ENCODE data around the gene CD47.

Gene CD47

DNA sequence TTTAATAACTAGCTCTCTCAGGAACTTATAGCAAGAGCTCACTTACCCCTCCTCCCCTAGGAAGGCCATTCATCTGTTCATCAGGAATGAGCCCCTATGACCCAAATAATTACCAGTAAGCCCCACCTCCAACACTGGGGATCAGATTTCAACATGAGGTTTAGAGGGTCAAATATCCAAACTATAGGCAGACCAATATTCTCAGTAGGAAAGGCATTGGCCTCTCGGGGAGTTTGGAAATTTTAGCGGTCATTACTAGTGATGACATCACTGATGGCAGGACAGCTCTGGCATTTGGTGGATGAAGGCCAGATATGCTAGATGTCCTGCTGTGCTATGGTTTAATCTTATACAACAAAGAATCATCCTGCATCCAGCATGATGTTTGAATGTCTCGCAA, 15.2 kb upstream of the CD47 start:
- Histone ChIP-seq H4K20me1 (ENCODE audit: insufficient read depth, low read length, poor library complexity, severe bottlenecking) (no peaks in the 10 kb centered on the region), H3F3A (ENCODE audit: low read depth) (no peaks in the 10 kb centered on the region), H3K4me1 (ENCODE audit: insufficient read depth, low read length, poor library complexity, severe bottlenecking) (peaks cover 11% of the 10 kb centered on the region), H3K9ac (ENCODE audit: low read depth, low read length, poor library complexity, severe bottlenecking) (no peak overlapping the region), H2AFZ (ENCODE audit: low read length) (no peak overlapping the region), H3K4me2 (ENCODE audit: low read depth, low read length, poor library complexity, severe bottlenecking) (no peak overlapping the region), H3K9me3 (ENCODE audit: insufficient read depth, low read depth, low read length) (no peaks in the 10 kb centered on the region), H3K27me3 (ENCODE audit: insufficient read depth, low read length, poor library complexity, severe bottlenecking) (no peaks in the 10 kb centered on the region), H3K9me2 (replicated peaks; ENCODE audit: low read depth, low read length) (no peaks in the 10 kb centered on the region), H3K4me3 (ENCODE audit: low read length, poor library complexity, severe bottlenecking) (no peak overlapping the region), H3K79me2 (ENCODE audit: insufficient read depth, low read length) (no peaks in the 10 kb centered on the region), H3K36me3 (ENCODE audit: insufficient read depth, low read length) (no peaks in the 10 kb centered on the region)
- TF ChIP-seq EZH2phosphoT487 (IDR thresholded peaks at IDR 0.05; ENCODE audit: borderline replicate concordance) (no peak), CTCF (conservative IDR thresholded peaks at IDR 0.05; ENCODE audit: low read length) (no peak)

DNA sequence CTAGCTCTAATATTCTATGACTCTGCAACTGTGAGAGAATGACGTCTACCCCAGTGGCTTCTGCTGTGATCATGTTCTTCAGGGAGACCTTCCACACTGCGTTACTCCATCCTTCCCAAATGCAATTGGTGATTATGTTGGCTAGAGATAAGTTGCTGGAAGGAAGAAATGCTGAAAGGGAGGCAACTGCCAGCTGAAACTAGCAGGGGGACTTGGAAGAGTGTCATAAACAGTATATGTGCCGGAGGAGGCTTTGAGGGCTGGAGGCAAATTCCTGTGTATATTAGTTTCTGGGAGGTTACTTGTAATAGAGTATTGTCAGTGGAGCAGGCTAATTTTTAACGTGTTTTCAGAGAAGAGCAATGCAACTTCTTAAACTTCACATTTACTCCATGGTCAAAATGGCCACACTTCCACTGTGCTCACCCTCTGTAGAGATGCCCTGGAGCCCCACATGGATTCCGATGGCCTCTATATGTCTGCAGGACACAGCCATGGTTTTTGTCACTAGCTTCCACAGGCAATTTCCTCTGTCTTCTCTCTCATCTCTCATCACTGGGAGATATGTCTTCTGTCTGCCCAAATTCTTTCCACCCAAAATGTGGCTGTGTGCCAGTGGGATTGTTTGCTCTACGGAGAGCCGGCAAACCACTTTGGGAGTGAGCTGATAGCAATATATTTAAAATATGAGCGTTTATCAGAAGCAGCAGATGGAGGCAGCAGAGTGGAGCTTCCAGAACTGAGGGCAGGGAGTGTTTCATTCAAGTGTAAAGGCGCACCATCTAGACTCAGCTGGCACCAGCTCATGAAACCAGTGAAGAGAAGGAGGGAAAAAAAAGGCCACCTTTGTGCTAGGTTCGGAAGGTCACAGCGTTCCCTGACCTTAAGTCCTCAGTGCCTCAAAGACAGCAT, 13.3 kb upstream of the CD47 start:
- Histone ChIP-seq H3K4me3 (ENCODE audit: low read length, poor library complexity, severe bottlenecking) (no peak overlapping the region), H3K4me2 (ENCODE audit: low read depth, low read length, poor library complexity, severe bottlenecking) (no peak overlapping the region), H3K79me2 (ENCODE audit: insufficient read depth, low read length) (no peaks in the 10 kb centered on the region), H3K27me3 (ENCODE audit: insufficient read depth, low read length, poor library complexity, severe bottlenecking) (no peaks in the 10 kb centered on the region), H3F3A (ENCODE audit: low read depth) (no peaks in the 10 kb centered on the region), H3K36me3 (ENCODE audit: insufficient read depth, low read length) (no peaks in the 10 kb centered on the region), H2AFZ (ENCODE audit: low read length) (no peak overlapping the region), H3K9me3 (ENCODE audit: insufficient read depth, low read depth, low read length) (no peaks in the 10 kb centered on the region), H3K9ac (ENCODE audit: low read depth, low read length, poor library complexity, severe bottlenecking) (no peak overlapping the region), H4K20me1 (ENCODE audit: insufficient read depth, low read length, poor library complexity, severe bottlenecking) (no peaks in the 10 kb centered on the region), H3K4me1 (ENCODE audit: insufficient read depth, low read length, poor library complexity, severe bottlenecking) (peaks cover 30% of the 10 kb centered on the region), H3K9me2 (replicated peaks; ENCODE audit: low read depth, low read length) (no peaks in the 10 kb centered on the region)
- TF ChIP-seq EZH2phosphoT487 (IDR thresholded peaks at IDR 0.05; ENCODE audit: borderline replicate concordance) (no peak), CTCF (conservative IDR thresholded peaks at IDR 0.05; ENCODE audit: low read length) (no peak)

- H3K9me3 ChIP-seq (ENCODE audit: insufficient read depth, low read depth, low read length), result no peaks in the 10 kb centered on the region
- no peaks in the 10 kb centered on the region for H3K79me2 ChIP-seq (ENCODE audit: insufficient read depth, low read length)
- no peaks in the 10 kb centered on the region for H3K27me3 ChIP-seq (ENCODE audit: insufficient read depth, low read length, poor library complexity, severe bottlenecking)
- H3K9ac ChIP-seq (ENCODE audit: low read depth, low read length, poor library complexity, severe bottlenecking), result no peak overlapping the region
- no peaks in the 10 kb centered on the region for H3F3A ChIP-seq (ENCODE audit: low read depth)
- no peak overlapping the region for H2AFZ ChIP-seq (ENCODE audit: low read length)
- H3K4me2 ChIP-seq (ENCODE audit: low read depth, low read length, poor library complexity, severe bottlenecking), result no peak overlapping the region
- H4K20me1 ChIP-seq (ENCODE audit: insufficient read depth, low read length, poor library complexity, severe bottlenecking), result no peaks in the 10 kb centered on the region
- H3K4me3 ChIP-seq (ENCODE audit: low read length, poor library complexity, severe bottlenecking), result no peak overlapping the region
- H3K9me2 ChIP-seq (replicated peaks; ENCODE audit: low read depth, low read length), result no peaks in the 10 kb centered on the region
- no peaks in the 10 kb centered on the region for H3K36me3 ChIP-seq (ENCODE audit: insufficient read depth, low read length)
- peaks cover 32% of the 10 kb centered on the region for H3K4me1 ChIP-seq (ENCODE audit: insufficient read depth, low read length, poor library complexity, severe bottlenecking)
- no peak for TF ChIP-seq CTCF (conservative IDR thresholded peaks at IDR 0.05; ENCODE audit: low read length)
- TF ChIP-seq EZH2phosphoT487 (IDR thresholded peaks at IDR 0.05; ENCODE audit: borderline replicate concordance), result no peak
These were observed 12.4 kb upstream of the CD47 start for GRCh38 chr3:108103040-108103751.

Data from Loucy (cell line).